A204.1 (cell line): ENCODE measurements around the gene EML6.
"Not testable (repeated sequence)": the region's sequence is repeated elsewhere in the genome, so short reads cannot be mapped to it uniquely, and the experiment has no call there.

Experiments used
- FAIRE-seq: peaks from 2 replicates; lab custom pipeline; 2012; peaks lifted over from hg19 to GRCh38; lab: Jason Lieb, UNC

EML6 gene

GRCh38 chr2:54967759-54968365 is 244.4 kb downstream of the EML6 start:
- FAIRE-seq, result no peak

GRCh38 chr2:54968561-54969218 is 245.2 kb downstream of the EML6 start:
- no peak for FAIRE-seq

GRCh38 chr2:54969295-54969939 is 246.0 kb downstream of the EML6 start:
- no peak for FAIRE-seq

DNA sequence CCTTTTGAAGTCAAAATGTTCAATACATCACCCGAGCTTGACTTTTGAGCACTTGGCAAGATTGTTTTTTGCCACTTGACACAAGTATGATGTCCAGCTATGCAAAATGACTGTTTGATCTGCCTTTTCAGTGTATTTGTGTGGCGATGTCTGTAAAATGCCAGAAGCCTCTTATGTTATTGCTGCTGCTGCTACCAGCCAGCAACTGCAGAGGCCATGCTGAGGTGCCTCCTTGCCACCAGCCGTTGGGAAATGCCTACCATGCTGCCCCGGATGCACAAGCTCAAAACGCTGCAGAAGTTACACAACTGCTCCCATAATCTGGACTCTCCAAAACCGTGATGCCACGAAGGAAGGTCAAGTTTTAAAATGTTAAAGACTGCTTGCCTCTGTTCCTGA is 246.5 kb downstream of the EML6 start:
- no peak for FAIRE-seq

GRCh38 chr2:54975175-54975574 is 251.7 kb downstream of the EML6 start:
- FAIRE-seq, result no peak

DNA sequence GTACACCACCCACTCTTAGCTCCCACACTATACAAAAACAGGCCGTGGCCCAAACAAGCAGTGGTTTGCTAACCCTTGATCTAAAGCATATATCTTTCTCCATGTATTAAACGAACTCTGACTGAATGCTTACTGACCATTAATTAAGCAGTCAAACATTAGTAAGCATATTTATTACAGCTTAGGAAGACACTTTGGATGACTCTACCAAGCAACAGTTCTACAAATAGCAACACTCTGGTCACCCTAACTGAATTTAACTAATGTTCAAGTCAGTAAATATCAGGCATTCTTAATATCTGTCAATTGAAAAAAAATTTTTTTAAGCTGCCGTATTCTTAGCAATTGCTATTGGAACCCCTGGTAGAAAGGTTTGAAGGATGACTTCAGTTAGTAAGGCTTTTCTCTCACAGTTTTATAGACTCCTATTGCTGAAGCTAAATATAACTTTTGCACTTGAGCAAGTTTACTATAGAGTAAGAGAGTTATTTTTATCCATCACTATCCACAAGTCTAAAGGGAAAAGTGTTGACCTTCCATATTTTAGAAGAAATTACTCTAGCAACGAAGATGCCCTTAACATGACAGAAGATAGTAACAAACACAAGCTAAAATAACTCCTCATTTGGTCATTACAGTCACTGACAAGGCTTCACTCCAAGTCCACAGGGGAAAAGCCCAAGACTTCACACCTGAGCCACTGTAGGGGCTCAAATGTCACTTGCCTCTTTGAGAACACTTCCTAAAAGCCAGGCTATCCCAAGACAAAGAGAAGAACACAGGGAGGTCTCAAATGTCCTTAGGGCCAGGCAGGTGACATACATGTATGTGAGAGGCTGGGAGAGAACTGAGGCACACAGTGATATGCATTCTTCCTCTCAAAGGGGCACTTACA is 252.4 kb downstream of the EML6 start:
- no peak for FAIRE-seq

GRCh38 chr2:54977149-54977548 is 253.7 kb downstream of the EML6 start:
- FAIRE-seq, result no peak

GRCh38 chr2:54979321-54980044 is 256.0 kb downstream of the EML6 start:
- FAIRE-seq, result no peak

GRCh38 chr2:54981385-54981784 is 257.9 kb downstream of the EML6 start:
- FAIRE-seq, result no peak

DNA sequence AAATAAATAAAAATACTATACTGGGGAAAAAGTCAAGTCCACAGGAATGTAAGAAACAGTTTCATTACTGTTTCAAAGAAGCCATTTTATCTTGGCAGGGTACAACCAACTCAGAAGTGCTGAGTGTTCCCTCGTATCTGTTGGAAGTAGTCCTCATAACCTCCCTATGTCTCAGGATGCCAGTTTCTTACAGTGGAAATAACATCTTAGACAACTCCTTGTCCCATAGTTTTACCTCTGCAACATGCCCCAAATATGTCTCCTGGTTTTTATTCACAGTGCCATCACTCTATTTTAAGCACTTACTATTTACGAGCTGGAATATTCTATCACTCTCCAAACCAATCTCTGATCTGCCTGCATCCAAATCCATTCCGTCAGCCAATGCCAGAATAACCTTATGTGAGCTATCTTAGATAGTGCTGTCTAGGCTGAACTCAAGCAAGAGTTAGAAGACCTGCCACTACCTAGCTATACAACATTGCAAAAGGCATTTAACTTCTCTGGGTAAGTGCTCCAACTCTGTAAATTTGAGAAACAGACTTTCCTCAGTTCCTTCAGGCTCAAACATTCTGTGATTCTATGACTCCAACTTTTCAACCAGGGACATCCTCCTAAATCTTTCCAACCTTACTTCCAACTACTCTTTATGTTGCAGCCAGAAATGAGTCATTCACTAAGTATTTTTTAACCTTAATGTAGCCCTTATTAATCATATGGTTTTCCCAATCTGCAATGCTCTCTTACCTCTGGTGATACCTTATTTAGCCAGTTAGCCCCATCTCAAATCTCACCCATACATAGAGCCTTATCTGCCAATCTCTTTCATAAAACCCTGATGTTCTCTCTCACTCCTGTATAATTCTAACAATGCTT is 260.1 kb downstream of the EML6 start:
- FAIRE-seq, result no peak

GRCh38 chr2:54984476-54984875 is 261.0 kb downstream of the EML6 start:
- FAIRE-seq, result no peak

- no peak for FAIRE-seq
These were observed 262.8 kb downstream of the EML6 start for GRCh38 chr2:54986264-54986663.

DNA sequence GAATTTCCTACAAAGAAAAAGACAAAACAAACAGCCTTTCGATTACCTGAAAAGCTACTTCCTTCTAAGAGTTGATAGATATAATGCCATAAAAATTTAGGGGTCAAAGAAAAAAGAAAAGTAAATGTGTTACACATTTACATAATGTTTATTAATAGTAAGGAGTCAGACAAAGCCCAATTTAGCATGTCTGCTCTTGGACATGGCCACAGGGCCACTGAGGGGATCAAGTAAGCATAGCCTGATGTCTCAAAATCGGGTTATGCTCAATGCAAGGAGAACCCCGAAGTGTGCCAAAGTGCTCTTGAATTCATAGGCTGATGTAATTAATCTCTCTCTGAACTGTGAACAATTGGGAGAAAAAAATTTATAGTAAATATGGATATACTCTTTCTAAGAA is 265.1 kb downstream of the EML6 start:
- no peak for FAIRE-seq

DNA sequence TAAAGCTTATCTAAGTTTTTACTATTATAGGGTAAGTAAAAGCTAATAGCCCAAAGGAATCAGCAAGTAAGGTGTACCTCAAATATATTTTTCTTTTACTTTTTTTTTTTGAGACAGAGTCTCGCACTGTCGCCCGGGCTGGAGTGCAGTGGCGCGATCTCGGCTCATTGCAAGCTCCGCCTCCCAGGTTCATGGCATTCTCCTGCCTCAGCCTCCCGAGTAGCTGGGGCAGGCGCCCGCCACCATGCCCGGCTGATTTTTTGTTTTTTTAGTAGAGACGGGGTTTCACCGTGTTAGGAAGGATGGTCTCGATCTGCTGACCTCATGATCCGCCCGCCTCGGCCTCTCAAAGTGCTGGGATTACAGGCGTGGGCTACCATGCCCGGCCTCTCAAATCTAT is 267.2 kb downstream of the EML6 start:
- not testable (repeated sequence) for FAIRE-seq

- no peak for FAIRE-seq
These were observed 272.1 kb downstream of the EML6 start for GRCh38 chr2:54995553-54995952.

DNA sequence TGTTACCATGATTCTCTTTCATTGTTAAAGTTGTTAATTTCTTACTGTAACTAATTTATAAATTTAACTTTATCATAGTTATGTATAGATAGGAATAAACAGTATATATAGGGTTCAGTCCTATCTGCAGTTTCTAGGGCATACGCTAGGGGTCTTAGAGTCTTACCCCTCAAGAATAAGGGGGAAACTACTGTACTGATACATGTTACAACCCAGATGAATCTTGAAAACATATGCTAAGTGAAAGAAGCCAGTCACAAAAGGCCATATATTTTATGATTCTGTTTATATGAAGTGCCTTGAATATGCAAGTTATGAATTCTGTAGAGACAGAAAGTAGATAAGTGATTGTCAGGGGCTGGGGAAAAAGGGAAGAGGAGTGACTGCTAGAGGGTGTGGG is 274.4 kb downstream of the EML6 start:
- FAIRE-seq, result no peak

DNA sequence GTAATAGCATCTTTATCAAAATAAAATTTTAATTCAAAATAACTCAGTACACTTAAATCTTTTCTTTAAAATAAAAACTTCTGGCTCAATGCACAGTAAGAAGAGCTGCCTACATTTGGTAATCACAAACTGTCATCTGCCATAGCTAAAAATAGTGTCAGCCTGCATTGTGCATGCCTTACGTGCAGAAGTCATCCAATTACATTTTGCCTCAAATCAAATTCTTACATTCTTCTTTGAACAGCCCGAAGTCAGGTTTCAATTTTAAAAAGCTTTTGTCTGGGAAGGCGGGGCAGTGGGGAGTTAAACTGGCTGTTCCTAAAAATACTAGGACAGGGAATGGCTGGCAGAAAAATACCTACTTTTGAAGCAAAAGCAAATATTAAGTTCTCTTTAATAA is 275.7 kb downstream of the EML6 start:
- FAIRE-seq, result no peak

- no peak for FAIRE-seq
These were observed 276.9 kb downstream of the EML6 start for GRCh38 chr2:55000341-55000740.

GRCh38 chr2:55001716-55002115 is 278.3 kb downstream of the EML6 start:
- no peak for FAIRE-seq

DNA sequence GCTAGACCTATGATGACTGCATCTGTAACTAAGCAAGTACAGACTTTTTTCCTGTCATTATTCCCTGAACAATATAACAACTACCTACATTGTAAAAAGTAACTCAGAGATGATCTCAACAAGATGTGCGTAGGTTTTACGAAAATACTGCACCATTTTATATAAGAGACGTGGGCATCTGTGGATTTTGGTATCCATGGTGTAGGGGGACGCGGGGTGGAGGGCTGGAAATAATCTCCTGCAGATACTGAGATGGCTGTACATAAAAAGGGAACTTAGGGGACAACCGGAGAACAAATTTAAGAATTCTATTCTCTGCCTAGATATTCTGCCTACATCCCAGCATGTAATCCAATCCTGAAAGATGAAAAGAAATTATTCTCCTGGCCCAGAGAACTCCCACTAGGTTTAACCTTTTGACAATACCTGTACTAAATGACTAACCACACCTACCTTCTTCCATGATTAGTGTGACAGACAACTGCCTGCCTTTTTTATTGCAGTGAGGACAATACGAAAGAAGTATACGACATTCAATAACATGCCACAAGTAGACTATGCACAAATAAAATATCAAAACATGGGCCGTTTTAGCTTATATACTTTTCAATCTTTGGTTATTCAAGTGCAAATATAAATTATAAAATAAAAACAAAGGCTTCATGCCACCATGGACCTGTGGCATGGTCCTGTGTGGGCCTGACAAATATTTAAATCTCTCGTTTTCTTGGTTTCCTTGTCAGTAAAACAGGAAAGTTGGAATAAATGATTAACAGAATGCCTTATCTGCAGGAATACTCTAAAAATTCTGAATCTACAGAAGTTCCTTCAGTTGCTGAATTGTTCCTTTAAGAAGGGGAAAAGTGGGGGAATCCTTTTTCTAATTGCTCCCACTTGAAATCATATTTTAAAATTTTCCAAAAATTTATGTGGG is 280.5 kb downstream of the EML6 start:
- FAIRE-seq, result no peak
